HFFc6 (cell line): Measurements from ENCODE around the gene TMEM52B. TPM values are rescaled to one million over a fixed set of nuclear protein-coding genes. Genes with fewer than 3 reads are reported as not detected.
"Not testable (repeated sequence)": the region's sequence is repeated elsewhere in the genome, so short reads cannot be mapped to it uniquely, and the experiment has no call there.

Source experiments
- DNase-seq: peaks from one replicate; pipeline ENCODE4 v3.0.0-alpha.2; 2018
- H3K27ac Mint-ChIP-seq: 2 replicates; pipeline ENCODE4 v1.8.0; 2020; ENCODE audit warnings: mild to moderate bottlenecking, mixed read lengths
- H3K27me3 Mint-ChIP-seq: 2 replicates; pipeline ENCODE4 v1.8.0; 2021; ENCODE audit warnings: mild to moderate bottlenecking, moderate library complexity, mixed read lengths; ENCODE audit not compliant: insufficient read depth
- H3K36me3 Mint-ChIP-seq: 2 replicates; pipeline ENCODE4 v1.8.0; 2021; ENCODE audit warnings: low read depth, mixed read lengths
- H3K4me1 Mint-ChIP-seq: 2 replicates; pipeline ENCODE4 v1.8.0; 2020; ENCODE audit warnings: low read depth, mixed read lengths
- H3K4me3 Mint-ChIP-seq: 2 replicates; pipeline ENCODE4 v1.8.0; 2020; ENCODE audit warnings: mild to moderate bottlenecking, moderate library complexity, mixed read lengths
- H3K9me3 Mint-ChIP-seq: 2 replicates; pipeline ENCODE4 v1.8.0; 2020; ENCODE audit warnings: mild to moderate bottlenecking, mixed read lengths
- CTCF ChIP-seq: fragments of 200-600 bp; sonication (generic); IDR thresholded peaks from 2 replicates; pipeline ENCODE4 v1.5.0; 2021; ENCODE audit warnings: antibody characterized with exemption, mild to moderate bottlenecking
- total RNA-seq, 6 experiments: library from RNA; stranded (reverse); fragmentation: NEBNext Ultra II Directional; extraction: Animal tissue kit (Norgen Biotek cat#: 25700); gene quantifications; 2 replicates in 1 of 6; 3 replicates in 5 of 6; pipeline ENCODE4 v1.2.3, GENCODE V29; 2021

TMEM52B gene
- total RNA-seq, 6 experiments from 2014 or later: 0.74 to 2.3 (median 1.1) TPM

- Mint-ChIP-seq H3K4me1 (peaks cover 40% of the 10 kb centered on the region), H3K36me3 (peaks cover 57% of the 10 kb centered on the region), H3K9me3 (no peaks in the 10 kb centered on the region), H3K27me3 (peaks cover 9% of the 10 kb centered on the region), H3K27ac (peak overlapping the region; percentile 45), H3K4me3 (no peak overlapping the region)
- TF ChIP-seq CTCF: no peak
- DNase-seq: no peak
Measured at GRCh38 chr12:10218021-10218420, 39.2 kb downstream of the TMEM52B start.

DNA sequence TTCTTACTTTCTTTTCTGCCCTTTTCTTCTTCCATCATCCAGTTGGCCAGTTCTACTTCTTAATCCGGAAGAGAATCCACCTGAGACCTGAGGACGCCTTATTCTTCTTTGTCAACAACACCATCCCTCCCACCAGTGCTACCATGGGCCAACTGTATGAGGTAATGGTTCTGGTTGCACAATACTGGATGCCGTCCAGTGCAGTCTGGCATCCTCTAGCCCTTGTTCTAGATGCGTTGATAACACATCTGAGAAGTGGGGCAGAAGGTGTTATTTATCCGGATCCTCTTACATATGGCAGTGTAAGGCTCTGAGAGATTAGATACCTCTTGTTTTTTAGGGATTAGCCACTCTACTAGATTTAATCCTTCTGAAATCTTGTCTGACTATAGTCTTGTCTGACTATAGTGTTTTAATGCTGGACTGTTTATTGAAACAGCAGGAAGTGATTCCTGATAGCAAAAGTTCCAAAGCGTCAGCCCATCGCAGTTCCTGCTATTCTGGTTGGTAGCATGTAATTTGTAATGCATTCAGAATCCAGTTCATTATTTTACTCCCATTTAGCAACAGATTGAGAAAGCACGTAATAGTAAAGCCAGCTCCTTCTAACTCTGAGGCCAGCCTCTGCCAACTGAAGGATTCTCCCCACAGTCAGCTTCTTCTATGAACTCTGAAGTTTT is 41.7 kb downstream of the TMEM52B start:
- Mint-ChIP-seq H3K4me3 (no peak overlapping the region; the same call in 1 of the 2 replicates), H3K27ac (peak overlapping the region; percentile 30), H3K4me1 (peaks cover 25% of the 10 kb centered on the region), H3K27me3 (peaks cover 12% of the 10 kb centered on the region), H3K36me3 (peaks cover 58% of the 10 kb centered on the region), H3K9me3 (peaks cover 3% of the 10 kb centered on the region; the same call in 1 of the 2 replicates)
- DNase-seq: peak; percentile 24
- TF ChIP-seq CTCF: no peak

GRCh38 chr12:10221846-10222245 is 43.0 kb downstream of the TMEM52B start:
- Mint-ChIP-seq H3K4me3 (no peak overlapping the region), H3K27me3 (peaks cover 14% of the 10 kb centered on the region)

DNA sequence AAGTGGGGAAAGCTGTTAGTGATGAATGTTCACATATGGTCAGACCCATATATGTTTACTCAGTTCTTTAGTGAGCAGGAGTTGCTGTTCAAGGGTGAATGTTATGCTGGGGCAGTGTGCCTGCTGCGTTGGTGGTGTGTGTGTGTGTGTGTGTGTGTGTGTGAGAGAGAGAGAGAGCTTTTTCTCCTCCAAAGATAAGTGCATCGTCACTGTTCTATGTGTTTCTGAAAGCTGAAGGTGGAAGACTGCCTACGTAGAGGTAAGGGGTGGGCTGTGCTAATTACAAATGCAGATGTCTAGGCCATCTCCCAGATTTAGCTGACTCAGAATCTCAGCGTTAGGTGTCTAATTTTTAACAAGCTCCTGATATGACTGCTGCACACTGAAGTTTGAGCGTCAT is 44.4 kb downstream of the TMEM52B start:
- Mint-ChIP-seq H3K36me3 (peaks cover 54% of the 10 kb centered on the region), H3K27me3 (peaks cover 14% of the 10 kb centered on the region), H3K4me1 (peaks cover 35% of the 10 kb centered on the region), H3K9me3 (peaks cover 3% of the 10 kb centered on the region; the same call in 1 of the 2 replicates), H3K4me3 (no peak overlapping the region), H3K27ac (no peak overlapping the region)
- no peak for TF ChIP-seq CTCF
- no peak for DNase-seq

More at GRCh38 chr12:10221846-10222245, 43.0 kb downstream of the TMEM52B start:
- H3K9me3 Mint-ChIP-seq: peaks cover 3% of the 10 kb centered on the region; the same call in 1 of the 2 replicates
- H3K27ac Mint-ChIP-seq: no peak overlapping the region
- TF ChIP-seq CTCF: no peak
- H3K36me3 Mint-ChIP-seq: peaks cover 58% of the 10 kb centered on the region
- no peak for DNase-seq
- H3K4me1 Mint-ChIP-seq: peaks cover 30% of the 10 kb centered on the region

DNA sequence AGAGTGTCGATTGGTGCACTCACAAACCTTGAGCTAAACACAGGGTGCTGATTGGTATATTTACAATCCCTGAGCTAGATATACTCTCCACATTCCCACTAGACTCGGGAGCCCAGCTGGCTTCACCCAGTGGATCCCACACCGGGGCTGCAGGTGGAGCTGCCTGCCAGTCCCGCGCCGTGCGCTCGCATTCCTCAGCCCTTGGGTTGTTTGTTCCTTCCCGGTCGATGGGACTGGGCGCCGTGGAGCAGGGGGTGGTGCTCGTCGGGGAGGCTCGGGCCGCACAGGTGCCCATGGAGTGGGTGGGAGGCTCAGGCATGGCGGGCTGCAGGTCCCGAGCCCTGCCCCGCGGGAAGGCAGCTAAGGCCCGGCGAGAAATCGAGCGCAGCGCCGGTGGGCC is 46.6 kb downstream of the TMEM52B start:
- DNase-seq, H3K4me3 Mint-ChIP-seq, H3K9me3 Mint-ChIP-seq, H3K27ac Mint-ChIP-seq: not testable (repeated sequence)
- peaks cover 12% of the 10 kb centered on the region for H3K27me3 Mint-ChIP-seq
- H3K36me3 Mint-ChIP-seq: peaks cover 45% of the 10 kb centered on the region
- peaks cover 31% of the 10 kb centered on the region for H3K4me1 Mint-ChIP-seq

DNA sequence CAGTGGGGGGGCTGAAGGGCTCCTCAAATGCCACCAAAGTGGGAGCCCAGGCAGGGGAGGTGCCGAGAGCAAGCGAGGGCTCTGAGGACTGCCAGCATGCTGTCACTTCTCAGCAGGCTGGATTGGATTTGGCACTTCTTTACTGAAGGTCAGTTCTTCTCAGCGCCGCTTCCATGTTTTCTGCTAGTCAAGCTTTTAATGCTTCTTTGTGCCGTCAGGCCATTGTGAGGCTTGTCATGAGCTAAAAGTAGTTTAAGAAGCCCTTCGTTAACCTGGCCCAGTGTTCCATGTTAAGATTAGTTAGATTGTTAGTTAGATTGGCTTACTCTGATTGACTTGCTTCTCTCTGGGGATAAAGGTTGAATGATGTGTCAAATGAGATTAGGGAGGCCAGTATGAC is 47.3 kb downstream of the TMEM52B start:
- no peak for DNase-seq
- Mint-ChIP-seq H3K9me3 (peaks cover 3% of the 10 kb centered on the region; the same call in 1 of the 2 replicates), H3K4me1 (peaks cover 26% of the 10 kb centered on the region), H3K27ac (peak overlapping the region; percentile 3; the same call in 1 of the 2 replicates), H3K36me3 (peaks cover 38% of the 10 kb centered on the region), H3K4me3 (no peak overlapping the region), H3K27me3 (peaks cover 12% of the 10 kb centered on the region)
- TF ChIP-seq CTCF: no peak
